HEK293 (cell line): ENCODE results near the gene CYP4V2.

Experiments
- CTCF ChIA-PET: fragments of 350-600 bp; formaldehyde crosslinking; extraction: SDS; loops from one replicate; lab custom pipeline; 2021; ENCODE audit warnings: antibody characterized with exemption; lab: Yijun Ruan, JAX
- POLR2A ChIA-PET: fragments of 300-600 bp; formaldehyde crosslinking; extraction: SDS; loops from one replicate; lab custom pipeline; 2020; ENCODE audit warnings: antibody characterized with exemption, inconsistent platforms; lab: Yijun Ruan, JAX
- H3K27ac ChIP-seq: fragments of 200-500 bp; sonication (Bioruptor generic); 2 replicates; pipeline ENCODE4 v1.5.1; 2014; ENCODE audit warnings: low read depth, low read length, control low read depth, inconsistent platforms; ENCODE audit errors: extremely low read depth
- H3K36me3 ChIP-seq, 2 experiments: fragments of 200-500 bp in 1 of 2; sonication (Bioruptor generic) in 1 of 2; 1 replicate in 1 of 2; 2 replicates in 1 of 2; pipeline ENCODE4 v1.5.1; 2014 to 2017; ENCODE audit warnings: inconsistent platforms in 2 of 2, low read length in 2 of 2; ENCODE audit not compliant: control insufficient read depth in 2 of 2, insufficient read depth in 1 of 2
- H3K4me1 ChIP-seq: fragments of 200-500 bp; sonication (Bioruptor generic); 2 replicates; pipeline ENCODE4 v1.5.1; 2014; ENCODE audit warnings: mild to moderate bottlenecking, low read length, inconsistent platforms; ENCODE audit not compliant: control insufficient read depth, insufficient read depth
- H3K4me3 ChIP-seq: 2 replicates; pipeline ENCODE4 v1.5.1; 2011; ENCODE audit warnings: low read depth, mild to moderate bottlenecking, control low read depth, low read length, moderate library complexity
- H3K9me3 ChIP-seq: fragments of 200-500 bp; sonication (Bioruptor generic); 2 replicates; pipeline ENCODE4 v1.5.1; 2014; ENCODE audit warnings: low read depth, low read length, inconsistent platforms; ENCODE audit not compliant: control insufficient read depth, insufficient read depth
- AEBP2 ChIP-seq: fragments of 450-650 bp; formaldehyde crosslinking; IDR thresholded peaks from 2 replicates; pipeline ENCODE4 v1.5.1; 2016; ENCODE audit warnings: missing biosample characterization, missing genetic modification characterization, borderline replicate concordance
- GLIS2 ChIP-seq: fragments of 450-650 bp; formaldehyde crosslinking; IDR thresholded peaks from 2 replicates; pipeline ENCODE4 v1.5.1; 2016; ENCODE audit warnings: missing biosample characterization, missing genetic modification characterization
- SETDB1 ChIP-seq: IDR thresholded peaks from one replicate; pipeline ENCODE4 v1.6.1; 2017; ENCODE audit warnings: mild to moderate bottlenecking, low read length, moderate library complexity, mixed read lengths; ENCODE audit not compliant: insufficient read length
- ZBTB20 ChIP-seq: fragments of 450-650 bp; formaldehyde crosslinking; IDR thresholded peaks from 2 replicates; pipeline ENCODE4 v1.5.1; 2016; ENCODE audit warnings: missing biosample characterization, missing genetic modification characterization
- ZBTB26 ChIP-seq: fragments of 450-650 bp; formaldehyde crosslinking; optimal IDR thresholded peaks from 2 replicates; pipeline ENCODE3; 2016; ENCODE audit warnings: missing biosample characterization, mild to moderate bottlenecking, missing genetic modification characterization
- ZBTB44 ChIP-seq: fragments of 450-650 bp; IDR thresholded peaks from 2 replicates; pipeline ENCODE4 v1.5.1; 2018; ENCODE audit warnings: missing biosample characterization, mild to moderate bottlenecking, missing genetic modification characterization
- ZBTB48 ChIP-seq: fragments of 450-650 bp; formaldehyde crosslinking; IDR thresholded peaks from 2 replicates; pipeline ENCODE4 v1.5.1; 2016; ENCODE audit warnings: missing biosample characterization, missing genetic modification characterization
- ZBTB8A ChIP-seq: fragments of 450-650 bp; formaldehyde crosslinking; IDR thresholded peaks from 2 replicates; pipeline ENCODE4 v1.5.1; 2016; ENCODE audit warnings: missing biosample characterization, missing genetic modification characterization
- ZFHX2 ChIP-seq: fragments of 450-650 bp; formaldehyde crosslinking; conservative IDR thresholded peaks from 2 replicates; pipeline ENCODE4 v1.5.1; 2016; ENCODE audit warnings: missing biosample characterization, missing genetic modification characterization
- ZIC2 ChIP-seq: fragments of 450-650 bp; formaldehyde crosslinking; IDR thresholded peaks from 2 replicates; pipeline ENCODE4 v1.5.1; 2016; ENCODE audit warnings: missing biosample characterization, missing genetic modification characterization
- ZNF155 ChIP-seq: fragments of 450-650 bp; formaldehyde crosslinking; IDR thresholded peaks from 2 replicates; pipeline ENCODE4 v1.5.1; 2016; ENCODE audit warnings: missing biosample characterization, missing genetic modification characterization
- ZNF335 ChIP-seq: fragments of 450-650 bp; formaldehyde crosslinking; conservative IDR thresholded peaks from 2 replicates; pipeline ENCODE4 v1.5.1; 2016; ENCODE audit warnings: missing biosample characterization, missing genetic modification characterization
- ZNF433 ChIP-seq: fragments of 450-650 bp; formaldehyde crosslinking; IDR thresholded peaks from 2 replicates; pipeline ENCODE4 v1.5.1; 2016; ENCODE audit warnings: missing biosample characterization, missing genetic modification characterization, low read depth
- ZNF449 ChIP-seq: fragments of 450-650 bp; formaldehyde crosslinking; IDR thresholded peaks from 2 replicates; pipeline ENCODE4 v1.5.1; 2017; ENCODE audit warnings: missing biosample characterization, mild to moderate bottlenecking, missing genetic modification characterization, moderate library complexity
- ZNF48 ChIP-seq: fragments of 450-650 bp; formaldehyde crosslinking; IDR thresholded peaks from 2 replicates; pipeline ENCODE4 v1.5.1; 2016; ENCODE audit warnings: missing biosample characterization, missing genetic modification characterization
- ZNF600 ChIP-seq: fragments of 450-650 bp; formaldehyde crosslinking; IDR thresholded peaks from 2 replicates; pipeline ENCODE4 v1.5.1; 2016; ENCODE audit warnings: missing biosample characterization, missing genetic modification characterization
- ZNF660 ChIP-seq: fragments of 450-650 bp; IDR thresholded peaks from 2 replicates; pipeline ENCODE4 v1.5.1; 2018; ENCODE audit warnings: missing biosample characterization, mild to moderate bottlenecking, missing genetic modification characterization
- ZNF692 ChIP-seq: fragments of 450-650 bp; formaldehyde crosslinking; IDR thresholded peaks from 2 replicates; pipeline ENCODE4 v1.5.1; 2016; ENCODE audit warnings: missing biosample characterization, missing genetic modification characterization
- ZNF76 ChIP-seq: fragments of 450-650 bp; formaldehyde crosslinking; IDR thresholded peaks from 2 replicates; pipeline ENCODE4; 2016; ENCODE audit warnings: low read depth, missing biosample characterization, missing genetic modification characterization, borderline replicate concordance
- ZNF776 ChIP-seq: fragments of 450-650 bp; formaldehyde crosslinking; IDR thresholded peaks from 2 replicates; pipeline ENCODE4 v1.5.0; 2017; ENCODE audit warnings: missing biosample characterization, missing genetic modification characterization, borderline replicate concordance
- ZNF792 ChIP-seq: fragments of 450-650 bp; formaldehyde crosslinking; IDR thresholded peaks from 2 replicates; pipeline ENCODE4 v1.5.1; 2016; ENCODE audit warnings: missing biosample characterization, missing genetic modification characterization
- ZXDB ChIP-seq: fragments of 450-650 bp; formaldehyde crosslinking; IDR thresholded peaks from 2 replicates; pipeline ENCODE4 v1.5.1; 2016; ENCODE audit warnings: missing biosample characterization, missing genetic modification characterization

The CYP4V2 gene

GRCh38 chr4:186144198-186144945 lies 47.0 kb upstream of the CYP4V2 start:
- POLR2A ChIA-PET = no interaction called here
- CTCF ChIA-PET = interaction anchor here (0.6 to 0.7 kb wide), 2 partner anchors 66 to 1556 kb away, joined by 3 read pairs; no protein-coding TSS in a partner anchor
- Histone ChIP-seq H3K4me3 (peak overlapping the region; percentile 56), H3K27ac (peak overlapping the region; percentile 37; the same call in 1 of the 2 replicates), H3K4me1 (0 out of 2 replicates have a peak, but pooled peaks cover 2% of the 10 kb centered on the region), H3K9me3 (no peaks in the 10 kb centered on the region), H3K36me3 (no peaks in the 10 kb centered on the region)
- 0 out of 2 replicates have a peak, but pooled peaks have one; percentile 38 for TF ChIP-seq ZBTB44
- TF ChIP-seq ZNF48 (tag by site-specific recombination) = no peak
- peak; percentile 13; the same call in 1 of the 2 replicates for TF ChIP-seq ZBTB8A (tag by site-specific recombination)
- TF ChIP-seq ZNF433 (tag by site-specific recombination) = no peak
- peak; percentile 48 for TF ChIP-seq ZNF335 (tag by site-specific recombination)
- TF ChIP-seq ZBTB20 (tag by site-specific recombination) = peak; percentile 71
- TF ChIP-seq ZNF600 (tag by site-specific recombination) = 0 out of 2 replicates have a peak, but pooled peaks have one; percentile 13
- peak; percentile 6 for TF ChIP-seq SETDB1

- no peaks in the 10 kb centered on the region for H3K9me3 ChIP-seq
- peak overlapping the region; percentile 56 for H3K4me3 ChIP-seq
- TF ChIP-seq ZNF660 (tag by site-specific recombination) (peak; percentile 61; the same call in 1 of the 2 replicates), ZNF776 (tag by site-specific recombination) (no peak), ZBTB8A (tag by site-specific recombination) (peak; percentile 44), ZNF692 (tag by site-specific recombination) (0 out of 2 replicates have a peak, but pooled peaks have one; percentile 25), ZNF155 (tag by site-specific recombination) (no peak), ZNF76 (peak; percentile 51; the same call in 1 of the 2 replicates), ZBTB20 (tag by site-specific recombination) (peak; percentile 87), ZNF600 (tag by site-specific recombination) (peak; percentile 37; the same call in 1 of the 2 replicates), ZNF335 (tag by site-specific recombination) (peak; percentile 86), ZBTB26 (tag by site-specific recombination) (peak; percentile 83), AEBP2 (tag by site-specific recombination) (no peak), GLIS2 (tag by site-specific recombination) (peak; percentile 70), ZXDB (tag by site-specific recombination) (peak; percentile 25; the same call in 1 of the 2 replicates), ZNF449 (no peak), ZIC2 (peak; percentile 39; the same call in 1 of the 2 replicates), ZNF792 (no peak), ZFHX2 (tag by site-specific recombination) (peak; percentile 43; the same call in 1 of the 2 replicates), ZBTB48 (tag by site-specific recombination) (no peak)
Observed at GRCh38 chr4:186144946-186145569, 46.3 kb upstream of the CYP4V2 start.

More at GRCh38 chr4:186144946-186145569, 46.3 kb upstream of the CYP4V2 start:
- POLR2A ChIA-PET = no interaction called here
- 0 out of 2 replicates have a peak, but pooled peaks cover 2% of the 10 kb centered on the region for H3K4me1 ChIP-seq
- H3K27ac ChIP-seq = peak overlapping the region; percentile 37; the same call in 1 of the 2 replicates
- CTCF ChIA-PET = interaction anchor here (0.6 to 2.8 kb wide), 4 partner anchors 8 to 1555 kb away, joined by 3 to 14 read pairs (median 3); no protein-coding TSS in a partner anchor
- H3K36me3 ChIP-seq = no peaks in the 10 kb centered on the region
